SK-N-SH treated with all-trans-retinoic acid at 6 μM for 48 hours (cell line): ENCODE results near the gene ATG4C.
A peak's percentile ranks its signal among the peaks of the same experiment; 100 is the strongest.
"Not testable (repeated sequence)": the region's sequence is repeated elsewhere in the genome, so short reads cannot be mapped to it uniquely, and the experiment has no call there.

Source experiments
- ATAC-seq: fragments of 200-7000 bp; cut with Tn5 transposase; 3 replicates; pipeline ENCODE4 v1.9.1; 2020; ENCODE audit warnings: mild to moderate bottlenecking, moderate library complexity
- ARNTL ChIP-seq: fragments of 450-650 bp; formaldehyde crosslinking; IDR thresholded peaks from 2 replicates; pipeline ENCODE4 v1.5.0; 2020; ENCODE audit warnings: low read depth, mild to moderate bottlenecking, moderate library complexity, borderline replicate concordance
- BACH2 ChIP-seq: fragments of 250-450 bp; sonication (Bioruptor Pico); IDR thresholded peaks from 2 replicates; pipeline ENCODE4 v1.9.0; 2021; ENCODE audit warnings: mild to moderate bottlenecking, borderline replicate concordance
- CSDC2 ChIP-seq: fragments of 250-450 bp; sonication (Bioruptor Pico); IDR thresholded peaks from 2 replicates; pipeline ENCODE4 v1.5.0; 2020; ENCODE audit warnings: mild to moderate bottlenecking, moderate library complexity
- ESRRG ChIP-seq: fragments of 250-450 bp; sonication (Bioruptor Pico); IDR thresholded peaks from 2 replicates; pipeline ENCODE4 v1.6.1; 2021; ENCODE audit warnings: mild to moderate bottlenecking
- GLIS3 ChIP-seq: fragments of 250-450 bp; sonication (Bioruptor Pico); IDR thresholded peaks from 2 replicates; pipeline ENCODE4 v1.5.0; 2020; ENCODE audit warnings: mild to moderate bottlenecking, moderate library complexity
- ISL1 ChIP-seq: fragments of 250-450 bp; sonication (Bioruptor Pico); IDR thresholded peaks from 2 replicates; pipeline ENCODE4 v2.1.2; 2022; ENCODE audit warnings: mild to moderate bottlenecking, moderate library complexity
- OSR1 ChIP-seq: fragments of 250-450 bp; sonication (Bioruptor Pico); IDR thresholded peaks from 2 replicates; pipeline ENCODE4 v1.8.0; 2022; ENCODE audit warnings: moderate library complexity, mild to moderate bottlenecking, inconsistent platforms
- PPARA ChIP-seq: fragments of 250-450 bp; sonication (Bioruptor Pico); IDR thresholded peaks from 2 replicates; pipeline ENCODE4 v1.5.0; 2020; ENCODE audit warnings: mild to moderate bottlenecking, borderline replicate concordance
- RARB ChIP-seq: fragments of 250-450 bp; sonication (Bioruptor Pico); IDR thresholded peaks from 2 replicates; pipeline ENCODE4 v1.8.0; 2021; ENCODE audit warnings: mild to moderate bottlenecking, moderate library complexity
- SNAI2 ChIP-seq: fragments of 250-450 bp; sonication (Bioruptor Pico); IDR thresholded peaks from 2 replicates; pipeline ENCODE4 v1.5.0; 2020; ENCODE audit warnings: mild to moderate bottlenecking, moderate library complexity
- TCF4 ChIP-seq: fragments of 250-450 bp; sonication (Bioruptor Pico); IDR thresholded peaks from 2 replicates; pipeline ENCODE4 v1.8.0; 2021; ENCODE audit warnings: mild to moderate bottlenecking, moderate library complexity, borderline replicate concordance
- TOX ChIP-seq: fragments of 250-450 bp; sonication (Bioruptor Pico); IDR thresholded peaks from 2 replicates; pipeline ENCODE4 v1.8.0; 2021; ENCODE audit warnings: mild to moderate bottlenecking, moderate library complexity, borderline replicate concordance
- ZC3H10 ChIP-seq: fragments of 250-450 bp; sonication (Bioruptor Pico); IDR thresholded peaks from 2 replicates; pipeline ENCODE4 v1.5.1; 2021; ENCODE audit warnings: mild to moderate bottlenecking, moderate library complexity
- ZFP3 ChIP-seq: fragments of 250-450 bp; sonication (Bioruptor Pico); IDR thresholded peaks from 2 replicates; pipeline ENCODE4 v1.5.0; 2020; ENCODE audit warnings: mild to moderate bottlenecking, moderate library complexity
- ZFP30 ChIP-seq: fragments of 450-650 bp; formaldehyde crosslinking; IDR thresholded peaks from 2 replicates; pipeline ENCODE4 v1.5.0; 2022; ENCODE audit warnings: mild to moderate bottlenecking, moderate library complexity
- ZNF565 ChIP-seq: fragments of 450-650 bp; formaldehyde crosslinking; conservative IDR thresholded peaks from 2 replicates; pipeline ENCODE4 v1.5.0; 2020; ENCODE audit warnings: low read depth, mild to moderate bottlenecking, moderate library complexity
- ZNF70 ChIP-seq: fragments of 450-650 bp; formaldehyde crosslinking; IDR thresholded peaks from 2 replicates; pipeline ENCODE4 v1.5.0; 2020; ENCODE audit warnings: mild to moderate bottlenecking, moderate library complexity
- ZNF8 ChIP-seq: fragments of 450-650 bp; formaldehyde crosslinking; IDR thresholded peaks from 2 replicates; pipeline ENCODE4 v1.5.0; 2020; ENCODE audit warnings: mild to moderate bottlenecking, moderate library complexity
- TF ChIP-seq, protein P1 (sequence below): fragments of 250-450 bp; sonication (Bioruptor Pico); IDR thresholded peaks from 2 replicates; pipeline ENCODE4 v1.8.0; 2021; ENCODE audit warnings: low read depth, mild to moderate bottlenecking, moderate library complexity, borderline replicate concordance
- TF ChIP-seq, protein P2 (sequence below): fragments of 250-450 bp; sonication (Bioruptor Pico); IDR thresholded peaks from 2 replicates; pipeline ENCODE4 v1.8.0; 2020; ENCODE audit warnings: mild to moderate bottlenecking, moderate library complexity, borderline replicate concordance
- TF ChIP-seq, protein P3 (sequence below): fragments of 250-450 bp; sonication (Bioruptor Pico); IDR thresholded peaks from 2 replicates; pipeline ENCODE4 v1.5.1; 2020; ENCODE audit warnings: low read depth, mild to moderate bottlenecking, moderate library complexity
- TF ChIP-seq, protein P4 (sequence below): fragments of 250-450 bp; sonication (Bioruptor Pico); IDR thresholded peaks from 2 replicates; pipeline ENCODE4 v1.5.0; 2020; ENCODE audit warnings: mild to moderate bottlenecking, moderate library complexity
- TF ChIP-seq, protein P5 (sequence below): fragments of 250-450 bp; sonication (Bioruptor Pico); IDR thresholded peaks from 2 replicates; pipeline ENCODE4 v1.5.1; 2021; ENCODE audit warnings: mild to moderate bottlenecking, moderate library complexity

The ATG4C gene, protein sequence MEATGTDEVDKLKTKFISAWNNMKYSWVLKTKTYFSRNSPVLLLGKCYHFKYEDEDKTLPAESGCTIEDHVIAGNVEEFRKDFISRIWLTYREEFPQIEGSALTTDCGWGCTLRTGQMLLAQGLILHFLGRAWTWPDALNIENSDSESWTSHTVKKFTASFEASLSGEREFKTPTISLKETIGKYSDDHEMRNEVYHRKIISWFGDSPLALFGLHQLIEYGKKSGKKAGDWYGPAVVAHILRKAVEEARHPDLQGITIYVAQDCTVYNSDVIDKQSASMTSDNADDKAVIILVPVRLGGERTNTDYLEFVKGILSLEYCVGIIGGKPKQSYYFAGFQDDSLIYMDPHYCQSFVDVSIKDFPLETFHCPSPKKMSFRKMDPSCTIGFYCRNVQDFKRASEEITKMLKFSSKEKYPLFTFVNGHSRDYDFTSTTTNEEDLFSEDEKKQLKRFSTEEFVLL

DNA sequence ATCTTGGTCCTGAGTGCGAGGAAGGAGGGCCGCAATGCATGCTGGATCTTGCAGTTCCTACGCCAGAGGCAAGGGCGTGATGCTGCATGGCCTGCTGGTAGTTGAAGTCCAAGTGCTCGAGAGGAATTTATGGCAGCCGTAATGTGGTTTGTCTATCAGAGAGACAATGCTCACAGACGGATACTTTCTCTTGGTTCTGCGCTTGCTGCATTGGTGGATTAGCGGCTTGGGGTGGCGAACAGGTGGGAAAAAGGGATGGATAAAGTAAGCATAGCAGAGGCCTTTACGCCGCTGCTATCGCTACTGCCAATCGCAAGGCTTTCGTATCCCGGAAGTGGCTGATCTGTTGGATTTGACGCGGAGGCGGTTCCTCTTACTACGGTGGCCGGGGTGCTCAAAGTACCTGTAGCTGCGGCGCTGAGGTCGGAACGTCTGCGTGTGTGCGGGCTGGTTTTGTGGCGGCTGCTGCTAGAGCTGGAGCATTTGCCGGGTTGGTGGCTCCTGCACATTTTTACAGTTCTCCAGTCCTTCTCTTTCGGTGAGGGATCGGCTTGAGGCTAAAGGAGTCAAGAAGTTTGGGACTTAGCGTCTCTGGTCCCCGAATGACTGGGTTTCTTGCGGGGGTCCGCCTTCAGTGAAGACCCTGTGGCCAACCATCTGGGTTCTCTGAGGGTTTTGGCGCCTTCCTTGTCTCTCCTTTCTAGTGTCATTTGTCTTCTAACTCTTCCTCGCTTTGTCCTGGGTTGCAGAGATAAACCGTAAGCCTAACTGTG is at the start of gene ATG4C:
TSS of gene ATG4C (plus strand) at position 397 of the 773 bp plus-strand sequence. CDS start 19,655 bp downstream, outside the sequence.
- TF ChIP-seq ZFP30 (CRISPR knock-in tag) (no peak), GLIS3 (CRISPR knock-in tag) (no peak)
- TF ChIP-seq, protein P1, sequence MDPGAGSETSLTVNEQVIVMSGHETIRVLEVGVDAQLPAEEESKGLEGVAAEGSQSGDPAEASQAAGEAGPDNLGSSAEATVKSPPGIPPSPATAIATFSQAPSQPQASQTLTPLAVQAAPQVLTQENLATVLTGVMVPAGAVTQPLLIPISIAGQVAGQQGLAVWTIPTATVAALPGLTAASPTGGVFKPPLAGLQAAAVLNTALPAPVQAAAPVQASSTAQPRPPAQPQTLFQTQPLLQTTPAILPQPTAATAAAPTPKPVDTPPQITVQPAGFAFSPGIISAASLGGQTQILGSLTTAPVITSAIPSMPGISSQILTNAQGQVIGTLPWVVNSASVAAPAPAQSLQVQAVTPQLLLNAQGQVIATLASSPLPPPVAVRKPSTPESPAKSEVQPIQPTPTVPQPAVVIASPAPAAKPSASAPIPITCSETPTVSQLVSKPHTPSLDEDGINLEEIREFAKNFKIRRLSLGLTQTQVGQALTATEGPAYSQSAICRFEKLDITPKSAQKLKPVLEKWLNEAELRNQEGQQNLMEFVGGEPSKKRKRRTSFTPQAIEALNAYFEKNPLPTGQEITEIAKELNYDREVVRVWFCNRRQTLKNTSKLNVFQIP (CRISPR knock-in tag), result no peak
- ATAC-seq, result peak; percentile 97

DNA sequence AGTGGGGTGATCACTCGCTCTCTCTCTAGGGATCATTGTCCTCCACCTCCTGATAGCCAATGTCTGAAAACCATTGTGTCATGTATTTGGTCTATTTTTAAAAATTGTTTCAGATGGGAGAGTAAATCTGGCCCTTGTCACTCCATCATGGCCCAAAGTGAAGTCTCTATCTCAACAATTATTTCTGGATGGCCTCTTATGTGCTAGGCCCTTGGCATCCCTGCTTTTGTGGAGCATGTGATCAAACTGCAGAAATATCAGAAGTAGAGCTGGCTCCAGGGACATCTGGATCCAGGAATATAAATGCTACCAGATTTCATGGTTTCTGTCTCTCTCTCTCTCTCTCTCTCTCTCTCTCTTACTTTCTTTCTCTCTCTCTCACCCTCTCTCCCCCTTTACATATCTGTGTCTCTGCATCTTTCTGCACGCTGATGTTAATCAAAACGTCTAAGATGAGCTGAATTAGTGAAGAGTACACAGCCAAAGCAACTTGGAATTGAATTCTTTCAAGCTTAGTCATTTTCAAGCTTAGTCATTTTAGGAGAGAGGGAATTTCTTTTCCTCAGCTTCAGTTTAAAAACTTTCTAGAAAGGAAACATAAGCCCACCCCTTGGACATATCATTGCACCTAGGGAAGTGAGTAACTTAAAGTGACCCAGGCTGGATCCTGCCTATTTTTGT is 48.3 kb upstream of the ATG4C start:
- TF ChIP-seq, protein P1 (CRISPR knock-in tag), result 0 out of 2 replicates have a peak, but pooled peaks have one; percentile 60
- TF ChIP-seq ZFP3 (no peak), RARB (no peak), ZNF565 (no peak), OSR1 (CRISPR knock-in tag) (no peak), ZC3H10 (CRISPR knock-in tag) (peak; percentile 85; the same call in 1 of the 2 replicates), ZFP30 (CRISPR knock-in tag) (no peak), ARNTL (CRISPR knock-in tag) (no peak), ZNF70 (CRISPR knock-in tag) (no peak), PPARA (no peak), TCF4 (CRISPR knock-in tag) (no peak), ESRRG (CRISPR knock-in tag) (no peak), SNAI2 (CRISPR knock-in tag) (0 out of 2 replicates have a peak, but pooled peaks have one; percentile 58), CSDC2 (CRISPR knock-in tag) (no peak), TOX (CRISPR knock-in tag) (peak; percentile 66; the same call in 1 of the 2 replicates), BACH2 (CRISPR knock-in tag) (no peak), ZNF8 (CRISPR knock-in tag) (no peak), ISL1 (CRISPR knock-in tag) (peak; percentile 67), GLIS3 (CRISPR knock-in tag) (no peak)
- TF ChIP-seq, protein P2, sequence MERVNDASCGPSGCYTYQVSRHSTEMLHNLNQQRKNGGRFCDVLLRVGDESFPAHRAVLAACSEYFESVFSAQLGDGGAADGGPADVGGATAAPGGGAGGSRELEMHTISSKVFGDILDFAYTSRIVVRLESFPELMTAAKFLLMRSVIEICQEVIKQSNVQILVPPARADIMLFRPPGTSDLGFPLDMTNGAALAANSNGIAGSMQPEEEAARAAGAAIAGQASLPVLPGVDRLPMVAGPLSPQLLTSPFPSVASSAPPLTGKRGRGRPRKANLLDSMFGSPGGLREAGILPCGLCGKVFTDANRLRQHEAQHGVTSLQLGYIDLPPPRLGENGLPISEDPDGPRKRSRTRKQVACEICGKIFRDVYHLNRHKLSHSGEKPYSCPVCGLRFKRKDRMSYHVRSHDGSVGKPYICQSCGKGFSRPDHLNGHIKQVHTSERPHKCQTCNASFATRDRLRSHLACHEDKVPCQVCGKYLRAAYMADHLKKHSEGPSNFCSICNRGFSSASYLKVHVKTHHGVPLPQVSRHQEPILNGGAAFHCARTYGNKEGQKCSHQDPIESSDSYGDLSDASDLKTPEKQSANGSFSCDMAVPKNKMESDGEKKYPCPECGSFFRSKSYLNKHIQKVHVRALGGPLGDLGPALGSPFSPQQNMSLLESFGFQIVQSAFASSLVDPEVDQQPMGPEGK (CRISPR knock-in tag), result no peak
- TF ChIP-seq, protein P3, sequence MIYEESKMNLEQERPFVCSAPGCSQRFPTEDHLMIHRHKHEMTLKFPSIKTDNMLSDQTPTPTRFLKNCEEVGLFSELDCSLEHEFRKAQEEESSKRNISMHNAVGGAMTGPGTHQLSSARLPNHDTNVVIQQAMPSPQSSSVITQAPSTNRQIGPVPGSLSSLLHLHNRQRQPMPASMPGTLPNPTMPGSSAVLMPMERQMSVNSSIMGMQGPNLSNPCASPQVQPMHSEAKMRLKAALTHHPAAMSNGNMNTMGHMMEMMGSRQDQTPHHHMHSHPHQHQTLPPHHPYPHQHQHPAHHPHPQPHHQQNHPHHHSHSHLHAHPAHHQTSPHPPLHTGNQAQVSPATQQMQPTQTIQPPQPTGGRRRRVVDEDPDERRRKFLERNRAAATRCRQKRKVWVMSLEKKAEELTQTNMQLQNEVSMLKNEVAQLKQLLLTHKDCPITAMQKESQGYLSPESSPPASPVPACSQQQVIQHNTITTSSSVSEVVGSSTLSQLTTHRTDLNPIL, result peak; percentile 42; the same call in 1 of the 2 replicates
- TF ChIP-seq, protein P4, sequence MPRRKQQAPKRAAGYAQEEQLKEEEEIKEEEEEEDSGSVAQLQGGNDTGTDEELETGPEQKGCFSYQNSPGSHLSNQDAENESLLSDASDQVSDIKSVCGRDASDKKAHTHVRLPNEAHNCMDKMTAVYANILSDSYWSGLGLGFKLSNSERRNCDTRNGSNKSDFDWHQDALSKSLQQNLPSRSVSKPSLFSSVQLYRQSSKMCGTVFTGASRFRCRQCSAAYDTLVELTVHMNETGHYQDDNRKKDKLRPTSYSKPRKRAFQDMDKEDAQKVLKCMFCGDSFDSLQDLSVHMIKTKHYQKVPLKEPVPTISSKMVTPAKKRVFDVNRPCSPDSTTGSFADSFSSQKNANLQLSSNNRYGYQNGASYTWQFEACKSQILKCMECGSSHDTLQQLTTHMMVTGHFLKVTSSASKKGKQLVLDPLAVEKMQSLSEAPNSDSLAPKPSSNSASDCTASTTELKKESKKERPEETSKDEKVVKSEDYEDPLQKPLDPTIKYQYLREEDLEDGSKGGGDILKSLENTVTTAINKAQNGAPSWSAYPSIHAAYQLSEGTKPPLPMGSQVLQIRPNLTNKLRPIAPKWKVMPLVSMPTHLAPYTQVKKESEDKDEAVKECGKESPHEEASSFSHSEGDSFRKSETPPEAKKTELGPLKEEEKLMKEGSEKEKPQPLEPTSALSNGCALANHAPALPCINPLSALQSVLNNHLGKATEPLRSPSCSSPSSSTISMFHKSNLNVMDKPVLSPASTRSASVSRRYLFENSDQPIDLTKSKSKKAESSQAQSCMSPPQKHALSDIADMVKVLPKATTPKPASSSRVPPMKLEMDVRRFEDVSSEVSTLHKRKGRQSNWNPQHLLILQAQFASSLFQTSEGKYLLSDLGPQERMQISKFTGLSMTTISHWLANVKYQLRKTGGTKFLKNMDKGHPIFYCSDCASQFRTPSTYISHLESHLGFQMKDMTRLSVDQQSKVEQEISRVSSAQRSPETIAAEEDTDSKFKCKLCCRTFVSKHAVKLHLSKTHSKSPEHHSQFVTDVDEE (CRISPR knock-in tag), result no peak
- TF ChIP-seq, protein P5, sequence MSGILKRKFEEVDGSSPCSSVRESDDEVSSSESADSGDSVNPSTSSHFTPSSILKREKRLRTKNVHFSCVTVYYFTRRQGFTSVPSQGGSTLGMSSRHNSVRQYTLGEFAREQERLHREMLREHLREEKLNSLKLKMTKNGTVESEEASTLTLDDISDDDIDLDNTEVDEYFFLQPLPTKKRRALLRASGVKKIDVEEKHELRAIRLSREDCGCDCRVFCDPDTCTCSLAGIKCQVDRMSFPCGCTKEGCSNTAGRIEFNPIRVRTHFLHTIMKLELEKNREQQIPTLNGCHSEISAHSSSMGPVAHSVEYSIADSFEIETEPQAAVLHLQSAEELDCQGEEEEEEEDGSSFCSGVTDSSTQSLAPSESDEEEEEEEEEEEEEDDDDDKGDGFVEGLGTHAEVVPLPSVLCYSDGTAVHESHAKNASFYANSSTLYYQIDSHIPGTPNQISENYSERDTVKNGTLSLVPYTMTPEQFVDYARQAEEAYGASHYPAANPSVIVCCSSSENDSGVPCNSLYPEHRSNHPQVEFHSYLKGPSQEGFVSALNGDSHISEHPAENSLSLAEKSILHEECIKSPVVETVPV (CRISPR knock-in tag), result no peak
- TF ChIP-seq, all 23 proteins: peak for 6
- ATAC-seq, result peak; percentile 93

DNA sequence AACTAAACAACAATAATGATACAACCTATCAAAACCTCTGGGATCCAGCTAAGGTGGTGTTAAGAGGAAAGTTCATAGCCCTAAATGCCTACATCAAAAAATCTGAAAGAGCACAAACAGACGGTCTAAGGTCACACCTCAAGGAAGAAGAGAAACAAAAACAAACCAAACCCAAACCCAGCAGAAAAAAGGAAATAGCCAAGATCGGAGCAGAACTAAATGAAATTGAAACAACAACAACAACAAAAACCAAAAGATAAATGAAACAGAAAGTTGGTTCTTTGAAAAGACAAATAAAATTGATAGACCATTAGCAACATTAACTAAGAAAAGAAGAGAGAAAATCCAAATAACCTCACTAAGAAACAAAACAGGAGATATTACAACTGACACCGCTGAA is 43.2 kb upstream of the ATG4C start:
- ATAC-seq, result not testable (repeated sequence)
